Limb (tissue), 2 donors: ENCODE results near the gene ESYT2.
A peak's percentile ranks its signal among the peaks of the same experiment; 100 is the strongest.
"Not testable (repeated sequence)": the region's sequence is repeated elsewhere in the genome, so short reads cannot be mapped to it uniquely, and the experiment has no call there.

Source experiments
- DNase-seq, 2 donors: peaks; one replicate each; pipeline ENCODE4 v3.0.0-alpha.2; 2016; ENCODE audit errors: extremely low spot score in 2 of 2

Gene ESYT2

GRCh38 chr7:158829342-158830210, at the start of gene ESYT2:
ESYT2 (minus strand) TSS chr7:158829509; CDS start chr7:158829418, 91 bp downstream.
- peak; percentile 92 to 99 for DNase-seq

- DNase-seq = not testable (repeated sequence)
Measured at GRCh38 chr7:158878151-158879079, 49.1 kb upstream of the ESYT2 start.

GRCh38 chr7:158876984-158877383, 47.7 kb upstream of the ESYT2 start:
- DNase-seq = no peak

GRCh38 chr7:158869876-158870275, 40.6 kb upstream of the ESYT2 start:
- no peak for DNase-seq

- DNase-seq = no peak
Measured at GRCh38 chr7:158868764-158869410, 39.6 kb upstream of the ESYT2 start.

GRCh38 chr7:158867214-158867984, 38.1 kb upstream of the ESYT2 start:
- DNase-seq = no peak

- no peak for DNase-seq
Measured at GRCh38 chr7:158865977-158866376, 36.7 kb upstream of the ESYT2 start.

GRCh38 chr7:158865462-158865922, 36.2 kb upstream of the ESYT2 start:
- no peak for DNase-seq

GRCh38 chr7:158864833-158865232, 35.5 kb upstream of the ESYT2 start:
- DNase-seq = no peak

GRCh38 chr7:158864507-158864820, 35.2 kb upstream of the ESYT2 start:
- no peak for DNase-seq

GRCh38 chr7:158863611-158864506, 34.5 kb upstream of the ESYT2 start:
- peak; percentile 70 to 72 for DNase-seq

- DNase-seq = not testable (repeated sequence)
Measured at GRCh38 chr7:158862985-158863610, 33.8 kb upstream of the ESYT2 start.

GRCh38 chr7:158861936-158862704, 32.8 kb upstream of the ESYT2 start:
- no peak for DNase-seq

GRCh38 chr7:158861004-158861787, 31.9 kb upstream of the ESYT2 start:
- DNase-seq = no peak

- DNase-seq = no peak
Measured at GRCh38 chr7:158860394-158860793, 31.1 kb upstream of the ESYT2 start.

- no peak for DNase-seq
Measured at GRCh38 chr7:158858592-158859503, 29.5 kb upstream of the ESYT2 start.
